ENCODE measurements around the gene CFAP45. TPM values are rescaled to one million over a fixed set of nuclear protein-coding genes. Genes with fewer than 3 reads are reported as not detected.

CFAP45 gene
- total RNA-seq, 3 donors from 2014 or later (not counting 1 experiment from before 2014, with no cell fraction given) = 1.3 to 5.0 (median 1.6) TPM

DNA sequence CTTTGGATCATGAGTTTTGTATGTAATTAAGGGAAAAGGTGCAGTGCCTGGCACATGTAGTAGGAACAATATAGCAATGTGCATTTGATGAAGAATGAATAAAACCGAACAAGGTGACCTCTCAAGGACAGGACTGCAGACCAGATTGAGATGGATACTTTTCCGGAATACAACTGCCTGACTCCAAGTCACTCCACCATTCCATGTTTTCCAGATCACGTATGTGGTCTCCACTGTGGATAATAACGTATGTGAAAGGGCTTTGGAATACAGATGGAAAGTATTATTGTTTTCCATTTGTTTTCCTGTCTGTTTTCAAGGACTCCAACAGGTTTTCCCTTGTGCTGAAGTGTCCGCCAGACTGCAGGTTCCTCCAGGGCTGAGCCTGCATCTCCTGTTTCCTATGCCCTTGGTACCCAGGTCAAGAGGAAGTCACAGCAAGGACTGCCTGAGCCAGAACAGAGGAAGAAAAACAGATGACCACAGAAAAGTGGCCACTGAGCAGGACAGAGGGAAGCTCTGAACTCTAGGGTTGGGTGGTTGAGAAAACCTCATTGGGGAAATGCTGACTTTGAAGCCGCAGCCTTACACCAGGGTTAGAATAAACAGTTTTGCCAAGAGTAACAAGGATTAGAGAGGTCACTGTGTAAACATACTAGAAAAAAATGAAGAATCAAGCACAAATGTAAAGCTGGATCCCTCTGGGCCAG, 4.0 kb downstream of the CFAP45 start:
- TF ChIP-seq, protein P1, sequence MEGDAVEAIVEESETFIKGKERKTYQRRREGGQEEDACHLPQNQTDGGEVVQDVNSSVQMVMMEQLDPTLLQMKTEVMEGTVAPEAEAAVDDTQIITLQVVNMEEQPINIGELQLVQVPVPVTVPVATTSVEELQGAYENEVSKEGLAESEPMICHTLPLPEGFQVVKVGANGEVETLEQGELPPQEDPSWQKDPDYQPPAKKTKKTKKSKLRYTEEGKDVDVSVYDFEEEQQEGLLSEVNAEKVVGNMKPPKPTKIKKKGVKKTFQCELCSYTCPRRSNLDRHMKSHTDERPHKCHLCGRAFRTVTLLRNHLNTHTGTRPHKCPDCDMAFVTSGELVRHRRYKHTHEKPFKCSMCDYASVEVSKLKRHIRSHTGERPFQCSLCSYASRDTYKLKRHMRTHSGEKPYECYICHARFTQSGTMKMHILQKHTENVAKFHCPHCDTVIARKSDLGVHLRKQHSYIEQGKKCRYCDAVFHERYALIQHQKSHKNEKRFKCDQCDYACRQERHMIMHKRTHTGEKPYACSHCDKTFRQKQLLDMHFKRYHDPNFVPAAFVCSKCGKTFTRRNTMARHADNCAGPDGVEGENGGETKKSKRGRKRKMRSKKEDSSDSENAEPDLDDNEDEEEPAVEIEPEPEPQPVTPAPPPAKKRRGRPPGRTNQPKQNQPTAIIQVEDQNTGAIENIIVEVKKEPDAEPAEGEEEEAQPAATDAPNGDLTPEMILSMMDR (IDR thresholded peaks at IDR 0.05) = no peak
- Histone ChIP-seq H3K9me3 (ENCODE audit: control insufficient read depth, insufficient read depth, low read length) (no peaks in the 10 kb centered on the region), H3K4me3 (ENCODE audit: low read length) (no peak overlapping the region), H3K4me1 (ENCODE audit: control insufficient read depth, insufficient read depth, low read length) (peaks cover 27% of the 10 kb centered on the region), H3K27me3 (ENCODE audit: control insufficient read depth, insufficient read depth, low read length) (no peaks in the 10 kb centered on the region), H3K27ac (ENCODE audit: low read length) (no peak overlapping the region), H3K36me3 (ENCODE audit: control insufficient read depth, insufficient read depth, low read length) (no peaks in the 10 kb centered on the region)
- peak overlapping the region in 1 of 2 donors; percentile 64 for H3K27ac Mint-ChIP-seq
- peaks cover 24 to 27% of the 10 kb centered on the region in 2 donors for H3K4me1 Mint-ChIP-seq
- peak overlapping the region; percentile 1 for H3K4me3 Mint-ChIP-seq
- 80% methylated on average over 6 of the region's 6 CpGs for WGBS (ENCODE audit: insufficient coverage)
- H3K9me3 Mint-ChIP-seq = no peaks in the 10 kb centered on the region
- no peaks in the 10 kb centered on the region for H3K36me3 Mint-ChIP-seq
- peaks cover 0 to 5% of the 10 kb centered on the region in 2 donors for H3K27me3 Mint-ChIP-seq (ENCODE audit: low read depth in 2 of 2)
- intact Hi-C loops (cut with micrococcal nuclease) = no loop called here
- DNase-seq = no peak
- no peak for ATAC-seq

- H3K36me3 ChIP-seq (ENCODE audit: control insufficient read depth, insufficient read depth, low read length) = no peaks in the 10 kb centered on the region
- no peaks in the 10 kb centered on the region for H3K9me3 ChIP-seq (ENCODE audit: control insufficient read depth, insufficient read depth, low read length)
- intact Hi-C loops (cut with micrococcal nuclease) = no loop called here
- Mint-ChIP-seq H3K27me3 (ENCODE audit: low read depth in 2 of 2) (peaks cover 0 to 5% of the 10 kb centered on the region in 2 donors), H3K36me3 (no peaks in the 10 kb centered on the region), H3K4me1 (peaks cover 24 to 25% of the 10 kb centered on the region in 2 donors), H3K9me3 (no peaks in the 10 kb centered on the region), H3K4me3 (no peak overlapping the region), H3K27ac (no peak overlapping the region)
- peaks cover 29% of the 10 kb centered on the region for H3K4me1 ChIP-seq (ENCODE audit: control insufficient read depth, insufficient read depth, low read length)
- no peak overlapping the region for H3K27ac ChIP-seq (ENCODE audit: low read length)
- H3K4me3 ChIP-seq (ENCODE audit: low read length) = no peak overlapping the region
- H3K27me3 ChIP-seq (ENCODE audit: control insufficient read depth, insufficient read depth, low read length) = no peaks in the 10 kb centered on the region
- ATAC-seq (no peak), DNase-seq (no peak)
- TF ChIP-seq, protein P1 (IDR thresholded peaks at IDR 0.05) = no peak
- 91% methylated on average over 3 of the region's 3 CpGs for WGBS (ENCODE audit: insufficient coverage)
These were observed 4.7 kb downstream of the CFAP45 start for GRCh38 chr1:159895286-159895685.

DNA sequence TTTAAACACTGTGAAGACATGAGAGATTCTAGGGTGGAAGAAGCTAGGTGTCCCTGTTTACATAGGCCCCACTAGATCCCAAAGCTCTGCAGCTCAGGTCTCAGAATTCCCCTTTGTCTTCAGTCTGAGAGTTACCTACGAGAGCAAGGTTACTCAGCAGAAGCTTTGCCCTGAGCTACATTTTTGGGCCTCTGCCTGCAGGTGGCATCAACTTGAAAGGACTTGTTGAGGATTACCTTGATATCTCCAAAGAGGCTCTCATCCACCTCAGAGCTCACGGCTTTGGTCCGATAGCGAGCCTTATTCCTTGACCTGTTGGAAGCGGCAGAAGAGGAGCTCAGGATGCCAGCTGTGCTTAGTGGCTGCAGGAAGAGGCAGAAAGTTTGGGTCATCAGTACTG, 7.0 kb downstream of the CFAP45 start:
- H3K36me3 ChIP-seq (ENCODE audit: control insufficient read depth, insufficient read depth, low read length) = no peaks in the 10 kb centered on the region
- DNase-seq (peak in 1 of 2 donors; percentile 49), ATAC-seq (no peak)
- H3K4me1 ChIP-seq (ENCODE audit: control insufficient read depth, insufficient read depth, low read length) = peaks cover 34% of the 10 kb centered on the region
- H3K9me3 ChIP-seq (ENCODE audit: control insufficient read depth, insufficient read depth, low read length) = no peaks in the 10 kb centered on the region
- no peaks in the 10 kb centered on the region for H3K36me3 Mint-ChIP-seq
- TF ChIP-seq, protein P1 (IDR thresholded peaks at IDR 0.05) = no peak
- 90% methylated on average over 5 of the region's 5 CpGs for WGBS (ENCODE audit: insufficient coverage)
- H3K27ac Mint-ChIP-seq = no peak overlapping the region
- H3K27ac ChIP-seq (ENCODE audit: low read length) = no peak overlapping the region
- H3K4me3 ChIP-seq (ENCODE audit: low read length) = no peak overlapping the region
- intact Hi-C loops (cut with micrococcal nuclease) = no loop called here
- peaks cover 22 to 32% of the 10 kb centered on the region in 2 donors for H3K4me1 Mint-ChIP-seq
- H3K27me3 ChIP-seq (ENCODE audit: control insufficient read depth, insufficient read depth, low read length) = no peaks in the 10 kb centered on the region
- no peak overlapping the region for H3K4me3 Mint-ChIP-seq
- H3K27me3 Mint-ChIP-seq (ENCODE audit: low read depth in 2 of 2) = peaks cover 0 to 5% of the 10 kb centered on the region in 2 donors
- no peaks in the 10 kb centered on the region for H3K9me3 Mint-ChIP-seq
